Endothelial cell of umbilical vein (primary cell): ENCODE measurements around the gene OR51B2.

Experiments
- CTCF ChIP-seq, 2 donors: IDR thresholded peaks; 1 replicate in 1 of 2; 2 replicates in 1 of 2; pipeline ENCODE4 v1.5.1; 2011; ENCODE audit warnings: low read length in 2 of 2, mild to moderate bottlenecking in 2 of 2, moderate library complexity in 2 of 2, control low read depth in 1 of 2, inconsistent platforms in 1 of 2, low read depth in 1 of 2; ENCODE audit not compliant: insufficient read depth in 1 of 2; ENCODE audit errors: extremely low read depth in 1 of 2
- EZH2 ChIP-seq: IDR thresholded peaks from 2 replicates; pipeline ENCODE4 v1.6.1; 2012; ENCODE audit warnings: borderline replicate concordance, low read depth, mild to moderate bottlenecking, moderate library complexity, low read length, inconsistent platforms; ENCODE audit not compliant: severe bottlenecking
- GATA2 ChIP-seq: IDR thresholded peaks from 2 replicates; pipeline ENCODE4 v1.7.0; 2011; ENCODE audit warnings: low read depth, mild to moderate bottlenecking, moderate library complexity, mixed read lengths, low read length; ENCODE audit not compliant: insufficient read length, insufficient read depth
- MAX ChIP-seq: IDR thresholded peaks from 2 replicates; pipeline ENCODE4 v1.6.1; 2011; ENCODE audit not compliant: insufficient read depth, insufficient read length
- POLR2A ChIP-seq: IDR thresholded peaks from 2 replicates; pipeline ENCODE4 v1.6.1; 2012; ENCODE audit warnings: low read depth, mild to moderate bottlenecking, control low read depth, low read length
- POLR2AphosphoS5 ChIP-seq: IDR thresholded peaks from 2 replicates; pipeline ENCODE4 v1.6.1; 2012; ENCODE audit warnings: low read depth, mild to moderate bottlenecking, control low read depth, low read length, moderate library complexity; ENCODE audit not compliant: insufficient read depth

GRCh38 chr11:5286351-5286750 is 37.7 kb downstream of the OR51B2 start:
- TF ChIP-seq POLR2AphosphoS5 (no peak), CTCF (IDR thresholded peaks at IDR 0.05; ENCODE audit: extremely low read depth in 1 of 2, insufficient read depth in 1 of 2, low read depth in 1 of 2, low read length in 2 of 2) (no peak), POLR2A (no peak), EZH2 (no peak), GATA2 (no peak), MAX (no peak)
